OCI-LY3 (cell line): ENCODE results near the gene COG8.

Source experiments
- CTCF ChIP-seq: fragments of 200-600, 300-600 bp; sonication (generic); IDR thresholded peaks from 2 replicates; pipeline ENCODE4 v1.5.1; 2014; ENCODE audit warnings: antibody characterized with exemption, low read length, low read depth
- EZH2phosphoT487 ChIP-seq: fragments of 200-600 bp; shearing (Covaris generic); IDR thresholded peaks from 2 replicates; pipeline ENCODE4 v1.6.1; 2018; ENCODE audit warnings: antibody characterized with exemption, mixed run types, low read depth

GRCh38 chr16:69351309-69352027, 12.1 kb upstream of the COG8 start, which contains the start of gene TMED6:
- TF ChIP-seq CTCF (no peak), EZH2phosphoT487 (no peak)
